ENCODE measurements around the gene C3orf33. TPM values are rescaled to one million over a fixed set of nuclear protein-coding genes. Genes with fewer than 3 reads are reported as not detected.

The C3orf33 gene
- total RNA-seq, 1 experiment from 2014 or later: 2.9 TPM

DNA sequence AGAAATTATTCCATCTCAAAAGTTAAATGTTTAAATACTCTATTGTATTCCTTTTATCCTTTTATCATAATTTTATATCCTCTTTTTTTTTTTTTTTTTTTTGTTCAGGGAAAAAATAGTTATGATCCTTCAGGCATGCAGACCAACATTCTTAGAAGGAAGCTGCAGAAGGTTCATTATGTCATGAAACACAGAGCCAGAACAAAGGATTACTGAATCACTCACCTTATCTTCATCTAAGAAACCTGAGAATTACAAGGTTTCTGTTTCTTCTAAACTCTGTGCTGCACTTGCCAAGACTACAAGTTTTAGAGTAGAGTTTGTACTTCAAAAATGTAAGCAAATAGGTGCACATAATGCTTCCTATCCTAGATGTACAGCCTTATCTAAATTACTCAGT, 64.5 kb downstream of the C3orf33 start:
- no peak overlapping the region for H3K27ac ChIP-seq (ENCODE audit: insufficient read length, low read depth, low read length)
- no peaks in the 10 kb centered on the region for H3K79me2 ChIP-seq (ENCODE audit: insufficient read depth, low read length)

More for the DNA sequence above, 64.5 kb downstream of the C3orf33 start:
- H3K23ac ChIP-seq (ENCODE audit: insufficient read length, low read depth, low read length): no peak overlapping the region
- Mint-ChIP-seq H3K36me3 (ENCODE audit: insufficient read depth in 1 of 3, low read depth in 3 of 3) (0 out of 7 replicates have a peak, but pooled peaks cover 0 to 1% (median 0%) of the 10 kb centered on the region in 3 experiments), H3K9me3 (no peaks in the 10 kb centered on the region; a peak in 1 of 5 replicates), H3K4me1 (peaks cover 36 to 49% of the 10 kb centered on the region in 2 experiments), H3K27ac (no peak overlapping the region), H3K27me3 (ENCODE audit: low read depth) (no peaks in the 10 kb centered on the region), H3K4me3 (no peak overlapping the region)
- H3K9ac ChIP-seq (ENCODE audit: extremely low read depth, insufficient read length, low read length): no peak overlapping the region
- no peak overlapping the region for H3K4me2 ChIP-seq (ENCODE audit: insufficient read depth, insufficient read length, low read length)
- no peaks in the 10 kb centered on the region for H3K27me3 ChIP-seq (ENCODE audit: insufficient read depth, low read length)
- H3K4ac ChIP-seq (ENCODE audit: low read depth, low read length): no peak overlapping the region
- H3K4me1 ChIP-seq (ENCODE audit: insufficient read depth, low read length): no peaks in the 10 kb centered on the region
- H4K8ac ChIP-seq (replicated peaks; ENCODE audit: insufficient read length, low read depth, low read length): no peak overlapping the region
- H2BK120ac ChIP-seq (ENCODE audit: low read depth, low read length, poor library complexity, severe bottlenecking): no peak overlapping the region
- no peak overlapping the region for H3K56ac ChIP-seq (ENCODE audit: insufficient read length, low read depth, low read length)
- TF ChIP-seq, protein P1, sequence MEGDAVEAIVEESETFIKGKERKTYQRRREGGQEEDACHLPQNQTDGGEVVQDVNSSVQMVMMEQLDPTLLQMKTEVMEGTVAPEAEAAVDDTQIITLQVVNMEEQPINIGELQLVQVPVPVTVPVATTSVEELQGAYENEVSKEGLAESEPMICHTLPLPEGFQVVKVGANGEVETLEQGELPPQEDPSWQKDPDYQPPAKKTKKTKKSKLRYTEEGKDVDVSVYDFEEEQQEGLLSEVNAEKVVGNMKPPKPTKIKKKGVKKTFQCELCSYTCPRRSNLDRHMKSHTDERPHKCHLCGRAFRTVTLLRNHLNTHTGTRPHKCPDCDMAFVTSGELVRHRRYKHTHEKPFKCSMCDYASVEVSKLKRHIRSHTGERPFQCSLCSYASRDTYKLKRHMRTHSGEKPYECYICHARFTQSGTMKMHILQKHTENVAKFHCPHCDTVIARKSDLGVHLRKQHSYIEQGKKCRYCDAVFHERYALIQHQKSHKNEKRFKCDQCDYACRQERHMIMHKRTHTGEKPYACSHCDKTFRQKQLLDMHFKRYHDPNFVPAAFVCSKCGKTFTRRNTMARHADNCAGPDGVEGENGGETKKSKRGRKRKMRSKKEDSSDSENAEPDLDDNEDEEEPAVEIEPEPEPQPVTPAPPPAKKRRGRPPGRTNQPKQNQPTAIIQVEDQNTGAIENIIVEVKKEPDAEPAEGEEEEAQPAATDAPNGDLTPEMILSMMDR (conservative IDR thresholded peaks at IDR 0.05): no peak
- no peak overlapping the region for H2BK15ac ChIP-seq (ENCODE audit: low read depth, low read length)
- H4K5ac ChIP-seq (ENCODE audit: insufficient read length, low read depth, low read length): no peak overlapping the region
- DNase-seq: no peak
- no peak overlapping the region for H2AK5ac ChIP-seq (ENCODE audit: insufficient read length, low read length)
- no peak overlapping the region for H3T11ph ChIP-seq (ENCODE audit: low read length)
- H3K14ac ChIP-seq (ENCODE audit: insufficient read depth, low read length): no peak overlapping the region
- no peak overlapping the region for H4K91ac ChIP-seq (ENCODE audit: insufficient read length, low read depth, low read length)
- no peaks in the 10 kb centered on the region for H3K79me1 ChIP-seq (ENCODE audit: insufficient read depth, low read depth, low read length, poor library complexity, severe bottlenecking)
- no peak overlapping the region for H2BK12ac ChIP-seq (ENCODE audit: insufficient read length, low read depth, low read length)
- H2BK5ac ChIP-seq (ENCODE audit: insufficient read length, low read length): no peak overlapping the region
- no peaks in the 10 kb centered on the region for H3K9me3 ChIP-seq (ENCODE audit: control insufficient read depth, low read depth, low read length)
- no peak overlapping the region for H2BK20ac ChIP-seq (ENCODE audit: low read depth, low read length, poor library complexity, severe bottlenecking)
- H2AFZ ChIP-seq (ENCODE audit: low read length): no peak overlapping the region
- H3K23me2 ChIP-seq (ENCODE audit: insufficient read length, low read depth, low read length, poor library complexity, severe bottlenecking): peaks cover 13% of the 10 kb centered on the region
- H3K18ac ChIP-seq (ENCODE audit: insufficient read length, low read depth, low read length): no peak overlapping the region
- H4K20me1 ChIP-seq (ENCODE audit: control insufficient read depth, insufficient read depth, insufficient read length): no peaks in the 10 kb centered on the region
